NB4 (cell line): ENCODE measurements around the gene SSBP3.

Experiments used
- DNase-seq: peaks from one replicate; pipeline ENCODE4 v3.0.0; 2010; ENCODE audit warnings: low read depth
- H3K4me3 ChIP-seq: one replicate; pipeline ENCODE4 v1.5.1; 2011; ENCODE audit warnings: mild to moderate bottlenecking, low read depth, low read length, moderate library complexity
- MYC ChIP-seq: IDR thresholded peaks from 2 replicates; pipeline ENCODE4 v1.6.1; 2011; ENCODE audit warnings: low read depth, low read length
- POLR2A ChIP-seq: IDR thresholded peaks from 2 replicates; pipeline ENCODE4 v1.6.1; 2011; ENCODE audit warnings: mild to moderate bottlenecking; ENCODE audit not compliant: insufficient read length; ENCODE audit errors: extremely low read depth
- TF ChIP-seq, protein P1 (sequence below): IDR thresholded peaks from 2 replicates; pipeline ENCODE4 v1.6.1; 2011; ENCODE audit warnings: low read depth, low read length
- TF ChIP-seq, protein P2 (sequence below): IDR thresholded peaks from one replicate; pipeline ENCODE4 v1.5.1; 2012; ENCODE audit warnings: low read depth, low read length

SSBP3 gene

GRCh38 chr1:54260810-54261209, 145.4 kb downstream of the SSBP3 start:
- no peak overlapping the region for H3K4me3 ChIP-seq
- TF ChIP-seq POLR2A (no peak), MYC (no peak)
- TF ChIP-seq, protein P1, sequence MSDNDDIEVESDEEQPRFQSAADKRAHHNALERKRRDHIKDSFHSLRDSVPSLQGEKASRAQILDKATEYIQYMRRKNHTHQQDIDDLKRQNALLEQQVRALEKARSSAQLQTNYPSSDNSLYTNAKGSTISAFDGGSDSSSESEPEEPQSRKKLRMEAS: no peak
- TF ChIP-seq, protein P2, sequence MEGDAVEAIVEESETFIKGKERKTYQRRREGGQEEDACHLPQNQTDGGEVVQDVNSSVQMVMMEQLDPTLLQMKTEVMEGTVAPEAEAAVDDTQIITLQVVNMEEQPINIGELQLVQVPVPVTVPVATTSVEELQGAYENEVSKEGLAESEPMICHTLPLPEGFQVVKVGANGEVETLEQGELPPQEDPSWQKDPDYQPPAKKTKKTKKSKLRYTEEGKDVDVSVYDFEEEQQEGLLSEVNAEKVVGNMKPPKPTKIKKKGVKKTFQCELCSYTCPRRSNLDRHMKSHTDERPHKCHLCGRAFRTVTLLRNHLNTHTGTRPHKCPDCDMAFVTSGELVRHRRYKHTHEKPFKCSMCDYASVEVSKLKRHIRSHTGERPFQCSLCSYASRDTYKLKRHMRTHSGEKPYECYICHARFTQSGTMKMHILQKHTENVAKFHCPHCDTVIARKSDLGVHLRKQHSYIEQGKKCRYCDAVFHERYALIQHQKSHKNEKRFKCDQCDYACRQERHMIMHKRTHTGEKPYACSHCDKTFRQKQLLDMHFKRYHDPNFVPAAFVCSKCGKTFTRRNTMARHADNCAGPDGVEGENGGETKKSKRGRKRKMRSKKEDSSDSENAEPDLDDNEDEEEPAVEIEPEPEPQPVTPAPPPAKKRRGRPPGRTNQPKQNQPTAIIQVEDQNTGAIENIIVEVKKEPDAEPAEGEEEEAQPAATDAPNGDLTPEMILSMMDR: no peak
- no peak for DNase-seq

DNA sequence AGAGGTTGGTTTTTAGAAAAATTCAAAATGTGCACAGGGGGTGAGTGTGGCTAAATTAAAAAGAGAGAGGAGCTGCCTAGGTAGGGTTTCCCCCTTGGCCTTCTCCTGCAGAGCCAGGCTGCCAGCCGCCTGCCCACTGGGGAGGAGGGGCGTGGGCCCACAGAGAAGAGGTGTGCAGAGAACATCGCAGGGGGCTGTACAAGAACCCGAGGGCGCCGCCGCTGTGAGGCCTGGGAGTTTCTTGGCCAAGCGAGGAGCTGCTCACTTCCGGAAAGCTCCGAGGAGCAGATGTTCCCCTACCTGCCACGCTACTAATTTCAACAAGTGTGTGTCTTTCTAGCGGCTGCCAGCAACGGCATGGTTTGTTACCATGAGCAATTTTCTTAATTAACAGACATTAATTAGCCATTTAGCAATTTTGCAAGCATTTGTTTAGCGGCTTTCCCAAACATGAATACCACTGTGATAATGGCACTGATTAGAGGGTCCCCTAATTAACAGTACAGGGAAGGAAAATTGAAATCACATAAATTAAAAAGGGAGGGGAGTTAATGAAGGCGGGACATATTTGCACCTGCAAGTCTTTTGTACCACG, 146.6 kb downstream of the SSBP3 start:
- H3K4me3 ChIP-seq: no peak overlapping the region
- DNase-seq: no peak
- TF ChIP-seq, protein P2: no peak
- TF ChIP-seq POLR2A (no peak), MYC (no peak)
- TF ChIP-seq, protein P1: no peak

GRCh38 chr1:54257876-54258275, 148.3 kb downstream of the SSBP3 start:
- DNase-seq: no peak
- no peak overlapping the region for H3K4me3 ChIP-seq
- TF ChIP-seq, protein P2: no peak
- TF ChIP-seq MYC (no peak), POLR2A (no peak)
- TF ChIP-seq, protein P1: no peak

DNA sequence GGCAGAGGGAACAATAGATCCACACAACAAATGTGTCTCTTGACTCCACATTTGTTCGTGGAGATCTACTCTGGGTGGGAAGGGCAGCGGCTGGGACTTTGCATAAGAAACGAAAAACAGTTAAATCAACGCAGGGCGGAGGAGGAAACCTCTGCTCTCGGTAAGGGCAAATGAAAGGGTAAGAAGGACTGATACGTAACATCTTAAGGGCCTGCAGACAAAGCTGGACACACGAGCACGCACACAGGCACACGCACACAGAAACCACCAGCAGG, 148.9 kb downstream of the SSBP3 start:
- H3K4me3 ChIP-seq: no peak overlapping the region
- TF ChIP-seq, protein P2: no peak
- TF ChIP-seq POLR2A (no peak), MYC (no peak)
- TF ChIP-seq, protein P1: no peak
- DNase-seq: no peak

DNA sequence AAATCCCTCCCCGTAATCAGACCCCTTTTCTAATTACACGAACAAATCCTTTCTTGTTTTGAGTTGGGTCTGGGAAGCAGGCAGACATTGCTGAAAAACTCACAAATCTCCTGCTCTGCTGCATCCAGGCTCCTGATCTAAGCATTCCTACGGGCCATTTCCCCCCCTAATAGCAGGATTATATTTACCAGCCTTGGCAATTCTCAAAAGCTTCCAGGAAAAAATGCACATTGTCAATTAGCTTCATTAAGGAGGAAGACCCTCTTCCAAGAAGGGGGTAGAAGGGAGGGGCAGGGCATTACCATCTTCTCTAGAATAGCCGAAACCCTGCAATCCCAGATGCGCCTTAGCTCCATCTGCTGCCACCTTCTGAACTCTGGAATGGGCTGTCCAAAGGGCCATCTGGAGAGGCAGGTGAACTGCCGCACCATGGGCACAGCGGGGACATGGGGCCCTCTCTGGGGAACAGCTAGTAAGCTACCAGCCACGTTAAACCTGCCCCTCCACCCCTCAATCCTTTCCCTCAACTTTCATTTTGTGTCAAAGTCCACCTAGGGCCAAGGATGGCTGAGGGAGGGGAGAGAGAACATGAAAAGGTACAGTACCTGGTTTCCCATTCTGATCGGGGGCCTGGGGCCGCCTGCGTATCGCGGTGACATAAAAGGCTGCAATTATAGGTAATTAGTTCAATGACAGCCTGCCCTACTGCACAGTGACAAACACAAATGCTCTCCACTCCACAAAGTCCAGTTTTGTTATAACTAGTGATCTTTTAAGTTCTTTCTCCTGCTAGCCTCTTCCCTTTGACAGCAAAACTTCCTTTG, 149.5 kb downstream of the SSBP3 start:
- DNase-seq: no peak
- no peak overlapping the region for H3K4me3 ChIP-seq
- TF ChIP-seq POLR2A: no peak
- TF ChIP-seq, protein P1: no peak
- TF ChIP-seq, protein P2: no peak
- no peak for TF ChIP-seq MYC
